Naive thymus-derived CD8-positive, alpha-beta T cell (primary cell): ENCODE measurements around the gene DNAH8. TPM values are rescaled to one million over a fixed set of nuclear protein-coding genes. Genes with fewer than 3 reads are reported as not detected.

Source experiments
- ATAC-seq, 2 donors: fragments of 150-1000 bp; cut with Tn5 transposase in 1 of 2; sonication (Bioruptor Pico), chemical (Tn5 transposase) in 1 of 2; 1 replicate in 1 of 2; 2 replicates in 1 of 2; pipeline ENCODE4 v1.10.0; 2021; ENCODE audit warnings: mild to moderate bottlenecking in 2 of 2, moderate library complexity in 2 of 2
- POLR2A ChIA-PET: fragments of 350-600 bp; sonication (Branson Sonifier 250); formaldehyde crosslinking; loops from one replicate; lab custom pipeline; 2021; ENCODE audit warnings: antibody characterized with exemption; lab: Charles Lee
- DNase-seq, 10 donors: peaks; one replicate each; pipeline versions ENCODE4 v3.0.0 to v3.0.0-alpha.2; 2020 to 2022
- H3K27ac Mint-ChIP-seq, 10 donors: one replicate each; pipeline ENCODE4 v1.8.0; 2020 to 2022; ENCODE audit warnings: mild to moderate bottlenecking in 10 of 10, mixed read lengths in 10 of 10, moderate library complexity in 4 of 10, inconsistent platforms in 1 of 10
- H3K27me3 Mint-ChIP-seq, 5 donors: one replicate each; pipeline ENCODE4 v1.8.0; 2021 to 2022; ENCODE audit warnings: mixed read lengths in 5 of 5
- H3K36me3 Mint-ChIP-seq, 3 donors: one replicate each; pipeline ENCODE4 v1.8.0; 2020 to 2022; ENCODE audit warnings: mixed read lengths in 3 of 3, mild to moderate bottlenecking in 2 of 3, inconsistent platforms in 1 of 3
- H3K4me1 Mint-ChIP-seq, 4 donors: one replicate each; pipeline ENCODE4 v1.8.0; 2021 to 2022; ENCODE audit warnings: mixed read lengths in 4 of 4
- H3K4me3 Mint-ChIP-seq, 10 donors: one replicate each; pipeline ENCODE4 v1.8.0; 2020 to 2022; ENCODE audit warnings: mild to moderate bottlenecking in 10 of 10, mixed read lengths in 10 of 10, moderate library complexity in 6 of 10, inconsistent platforms in 1 of 10
- H3K9me3 Mint-ChIP-seq, 9 donors: one replicate each; pipeline ENCODE4 v1.8.0; 2020 to 2022; ENCODE audit warnings: mixed read lengths in 9 of 9, mild to moderate bottlenecking in 3 of 9, inconsistent platforms in 1 of 9, moderate library complexity in 1 of 9
- polyA plus RNA-seq, 3 donors: library from polyadenylated mRNA; unstranded; fragments of 300-500 nt; fragmentation: Illumina TruSeq; gene quantifications; one replicate each; pipeline ENCODE4 v1.2.3, GENCODE V29; 2021
- total RNA-seq, 8 experiments: library from RNA in 2 of 8; stranded (reverse) in 2 of 8; gene quantifications; one replicate each; pipeline ENCODE4 v1.2.3 and lab custom pipeline; 2021 to 2026

Gene DNAH8
- total and polyA plus RNA-seq, 5 experiments from 2014 or later, result not detected

DNA sequence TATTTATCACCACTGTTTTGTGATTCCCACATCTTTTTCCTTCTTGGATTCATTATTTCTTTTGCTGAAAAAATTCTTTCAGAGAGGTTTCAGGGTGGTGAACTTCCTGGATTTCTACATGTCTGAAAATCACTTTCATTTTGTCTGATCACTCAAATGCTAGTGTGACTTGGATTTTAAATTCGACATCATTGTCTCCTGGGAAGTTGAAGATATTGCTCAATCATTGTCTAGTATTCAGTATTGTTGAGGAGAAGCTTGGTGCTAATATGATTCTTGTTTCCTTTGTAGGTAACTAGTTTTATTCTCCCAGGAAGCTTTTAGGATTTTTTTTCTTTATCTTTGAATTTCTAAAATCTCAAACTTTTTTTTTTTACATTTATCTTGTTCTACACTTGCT is 45.0 kb downstream of the DNAH8 start:
- POLR2A ChIA-PET, result no interaction called here
- H3K36me3 Mint-ChIP-seq, result peaks cover 0 to 16% (median 2%) of the 10 kb centered on the region in 3 donors
- DNase-seq (no peak), ATAC-seq (no peak)
- H3K27me3 Mint-ChIP-seq, result peaks cover 3 to 25% (median 18%) of the 10 kb centered on the region in 5 donors
- H3K4me3 Mint-ChIP-seq, result no peak overlapping the region
- no peaks in the 10 kb centered on the region for H3K4me1 Mint-ChIP-seq
- peaks cover 0 to 4% (median 0%) of the 10 kb centered on the region in 9 donors for H3K9me3 Mint-ChIP-seq
- no peak overlapping the region for H3K27ac Mint-ChIP-seq

DNA sequence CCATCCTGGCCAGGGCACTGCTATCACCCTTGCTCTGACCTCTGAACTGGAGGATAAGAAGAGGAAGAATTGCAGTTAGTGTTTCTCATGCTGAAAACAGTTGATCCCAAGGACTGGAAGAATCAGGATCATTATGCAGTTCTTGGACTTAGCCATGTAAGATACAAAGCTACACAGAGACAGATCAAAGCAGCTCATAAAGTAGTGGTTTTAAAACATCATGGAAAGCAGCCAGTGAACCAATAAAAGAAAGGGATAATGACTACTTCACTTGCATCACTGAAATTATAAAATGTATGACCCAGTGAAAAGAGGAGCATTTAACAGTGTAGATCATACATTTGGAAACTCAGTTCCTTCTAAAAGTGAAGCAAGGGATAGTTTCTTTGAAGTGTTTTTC is 47.7 kb downstream of the DNAH8 start:
- POLR2A ChIA-PET, result no interaction called here
- DNase-seq (no peak), ATAC-seq (no peak)
- H3K27me3 Mint-ChIP-seq, result peaks cover 7 to 28% (median 22%) of the 10 kb centered on the region in 5 donors
- H3K4me1 Mint-ChIP-seq, result no peaks in the 10 kb centered on the region
- H3K9me3 Mint-ChIP-seq, result peaks cover 0 to 4% (median under 1%) of the 10 kb centered on the region in 9 donors
- H3K4me3 Mint-ChIP-seq, result no peak overlapping the region
- peak overlapping the region in 1 of 10 donors; percentile 38 for H3K27ac Mint-ChIP-seq
- H3K36me3 Mint-ChIP-seq, result peaks cover 0 to 16% (median 2%) of the 10 kb centered on the region in 3 donors

DNA sequence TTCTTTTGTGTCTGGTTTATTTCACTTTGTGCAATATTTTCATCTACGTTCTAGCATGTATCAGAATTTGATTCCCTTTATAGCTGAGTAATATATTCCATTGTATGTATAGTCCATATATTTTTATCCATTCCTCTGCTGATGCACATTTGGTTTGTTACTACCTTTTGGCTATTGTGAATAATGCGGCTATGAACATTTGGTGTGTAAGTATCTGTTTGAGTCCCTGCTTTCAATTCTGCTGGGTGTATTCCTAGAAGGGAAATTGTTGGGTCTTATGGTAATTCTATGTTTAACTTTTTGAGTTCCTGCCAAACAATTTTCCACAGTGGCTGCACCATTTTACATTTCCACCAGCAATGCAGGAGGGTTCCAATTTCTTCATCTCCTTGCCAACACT is 52.4 kb downstream of the DNAH8 start:
- no peaks in the 10 kb centered on the region for H3K4me1 Mint-ChIP-seq
- peaks cover 0 to 10% (median 5%) of the 10 kb centered on the region in 9 donors for H3K9me3 Mint-ChIP-seq
- H3K4me3 Mint-ChIP-seq, result no peak overlapping the region
- H3K27me3 Mint-ChIP-seq, result peaks cover 5 to 23% (median 18%) of the 10 kb centered on the region in 5 donors
- POLR2A ChIA-PET, result no interaction called here
- no peak overlapping the region for H3K27ac Mint-ChIP-seq
- DNase-seq, result no peak
- ATAC-seq, result no peak
- H3K36me3 Mint-ChIP-seq, result peaks cover 0 to 8% (median 2%) of the 10 kb centered on the region in 3 donors

- ATAC-seq (no peak), DNase-seq (peak in 1 of 10 donors; percentile 3)
- H3K27me3 Mint-ChIP-seq, result peaks cover 6 to 20% (median 19%) of the 10 kb centered on the region in 5 donors
- H3K9me3 Mint-ChIP-seq, result peaks cover 0 to 8% (median 4%) of the 10 kb centered on the region in 9 donors
- POLR2A ChIA-PET, result no interaction called here
- no peak overlapping the region for H3K4me3 Mint-ChIP-seq
- H3K4me1 Mint-ChIP-seq, result peaks cover 0 to 3% (median 2%) of the 10 kb centered on the region in 4 donors
- H3K36me3 Mint-ChIP-seq, result peaks cover 0 to 5% (median 2%) of the 10 kb centered on the region in 3 donors
- H3K27ac Mint-ChIP-seq, result no peak overlapping the region
Observed at GRCh38 chr6:38773338-38773737, 58.2 kb downstream of the DNAH8 start.

GRCh38 chr6:38774929-38775707 is 60.0 kb downstream of the DNAH8 start:
- H3K9me3 Mint-ChIP-seq, result peaks cover 0 to 3% (median 0%) of the 10 kb centered on the region in 9 donors
- H3K4me1 Mint-ChIP-seq, result peaks cover 0 to 3% (median 2%) of the 10 kb centered on the region in 4 donors
- DNase-seq (no peak), ATAC-seq (no peak)
- peaks cover 11 to 22% (median 19%) of the 10 kb centered on the region in 5 donors for H3K27me3 Mint-ChIP-seq
- POLR2A ChIA-PET, result no interaction called here
- H3K36me3 Mint-ChIP-seq, result peaks cover 0 to 2% (median 0%) of the 10 kb centered on the region in 3 donors
- H3K27ac Mint-ChIP-seq, result no peak overlapping the region
- no peak overlapping the region for H3K4me3 Mint-ChIP-seq

DNA sequence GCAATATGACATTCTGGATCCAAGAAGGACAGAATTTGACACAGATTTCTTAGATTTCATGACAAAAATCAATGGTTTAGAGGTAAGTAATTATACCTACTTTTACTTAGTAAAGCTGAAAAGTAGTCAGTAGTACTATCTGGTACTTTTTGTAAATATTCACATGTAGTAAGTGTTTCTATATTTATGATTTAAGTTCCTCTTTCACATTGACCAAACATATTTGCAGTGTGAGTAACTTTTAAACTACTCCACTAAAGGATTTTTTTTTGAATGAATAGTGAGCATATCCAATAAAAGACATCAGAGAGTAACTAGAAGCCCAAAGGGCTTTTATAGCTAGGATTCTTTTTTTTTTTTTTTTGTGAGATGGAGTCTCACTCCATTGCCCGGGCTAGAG is 60.8 kb downstream of the DNAH8 start:
- Mint-ChIP-seq H3K27me3 (peaks cover 15 to 24% (median 22%) of the 10 kb centered on the region in 5 donors), H3K4me1 (peaks cover 0 to 3% (median 2%) of the 10 kb centered on the region in 4 donors), H3K36me3 (peaks cover 0 to 2% (median 0%) of the 10 kb centered on the region in 3 donors), H3K27ac (no peak overlapping the region), H3K4me3 (no peak overlapping the region), H3K9me3 (peaks cover 0 to 3% (median 0%) of the 10 kb centered on the region in 9 donors)
- ATAC-seq (no peak), DNase-seq (no peak)
- POLR2A ChIA-PET, result interaction anchor here (0.6 kb wide), 1 partner anchor 924 kb away, joined by 4 read pairs; no protein-coding TSS in a partner anchor

- peaks cover 0 to 3% (median 2%) of the 10 kb centered on the region in 4 donors for H3K4me1 Mint-ChIP-seq
- ATAC-seq, result no peak
- H3K27me3 Mint-ChIP-seq, result peaks cover 15 to 24% (median 22%) of the 10 kb centered on the region in 5 donors
- H3K4me3 Mint-ChIP-seq, result no peak overlapping the region
- H3K27ac Mint-ChIP-seq, result no peak overlapping the region
- DNase-seq, result no peak
- POLR2A ChIA-PET, result no interaction called here
- H3K36me3 Mint-ChIP-seq, result peaks cover 0 to 2% (median 0%) of the 10 kb centered on the region in 3 donors
- H3K9me3 Mint-ChIP-seq, result peaks cover 0 to 3% (median 0%) of the 10 kb centered on the region in 9 donors
Observed at GRCh38 chr6:38776515-38776914, 61.4 kb downstream of the DNAH8 start.

GRCh38 chr6:38779310-38780062 is 64.4 kb downstream of the DNAH8 start:
- Mint-ChIP-seq H3K27ac (no peak overlapping the region), H3K36me3 (no peaks in the 10 kb centered on the region), H3K9me3 (no peaks in the 10 kb centered on the region), H3K27me3 (peaks cover 11 to 16% (median 12%) of the 10 kb centered on the region in 5 donors), H3K4me3 (no peak overlapping the region), H3K4me1 (peaks cover 0 to 3% (median 2%) of the 10 kb centered on the region in 4 donors)
- DNase-seq (no peak), ATAC-seq (no peak)
- POLR2A ChIA-PET, result no interaction called here

DNA sequence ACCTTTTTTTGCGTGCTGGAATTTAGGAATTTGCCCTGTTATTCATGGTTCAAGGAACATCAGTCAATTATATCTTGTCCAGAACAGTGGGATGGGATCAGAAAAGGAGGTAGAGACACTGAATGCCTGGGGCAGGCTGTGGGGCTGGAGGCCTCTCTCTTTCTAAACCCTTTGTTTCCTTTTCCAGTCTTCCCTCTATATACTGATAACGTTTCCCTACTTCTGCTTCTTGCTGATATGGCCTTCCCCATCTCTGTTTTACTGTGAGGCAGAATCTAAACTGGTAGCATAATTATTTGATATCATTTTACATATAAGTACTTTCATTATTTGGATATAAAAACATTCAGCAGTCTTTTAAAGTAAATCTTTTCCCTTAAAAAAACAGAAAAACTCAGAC is 67.5 kb downstream of the DNAH8 start:
- DNase-seq, result no peak
- Mint-ChIP-seq H3K4me3 (no peak overlapping the region), H3K27ac (no peak overlapping the region), H3K27me3 (peaks cover 7 to 19% (median 9%) of the 10 kb centered on the region in 5 donors), H3K9me3 (no peaks in the 10 kb centered on the region), H3K36me3 (no peaks in the 10 kb centered on the region), H3K4me1 (no peaks in the 10 kb centered on the region)
- POLR2A ChIA-PET, result no interaction called here
- no peak for ATAC-seq

GRCh38 chr6:38783443-38784228 is 68.5 kb downstream of the DNAH8 start:
- Mint-ChIP-seq H3K4me3 (no peak overlapping the region), H3K9me3 (no peaks in the 10 kb centered on the region), H3K27me3 (peaks cover 7 to 19% (median 9%) of the 10 kb centered on the region in 5 donors), H3K36me3 (no peaks in the 10 kb centered on the region), H3K27ac (no peak overlapping the region), H3K4me1 (no peaks in the 10 kb centered on the region)
- POLR2A ChIA-PET, result no interaction called here
- ATAC-seq (no peak), DNase-seq (no peak)

DNA sequence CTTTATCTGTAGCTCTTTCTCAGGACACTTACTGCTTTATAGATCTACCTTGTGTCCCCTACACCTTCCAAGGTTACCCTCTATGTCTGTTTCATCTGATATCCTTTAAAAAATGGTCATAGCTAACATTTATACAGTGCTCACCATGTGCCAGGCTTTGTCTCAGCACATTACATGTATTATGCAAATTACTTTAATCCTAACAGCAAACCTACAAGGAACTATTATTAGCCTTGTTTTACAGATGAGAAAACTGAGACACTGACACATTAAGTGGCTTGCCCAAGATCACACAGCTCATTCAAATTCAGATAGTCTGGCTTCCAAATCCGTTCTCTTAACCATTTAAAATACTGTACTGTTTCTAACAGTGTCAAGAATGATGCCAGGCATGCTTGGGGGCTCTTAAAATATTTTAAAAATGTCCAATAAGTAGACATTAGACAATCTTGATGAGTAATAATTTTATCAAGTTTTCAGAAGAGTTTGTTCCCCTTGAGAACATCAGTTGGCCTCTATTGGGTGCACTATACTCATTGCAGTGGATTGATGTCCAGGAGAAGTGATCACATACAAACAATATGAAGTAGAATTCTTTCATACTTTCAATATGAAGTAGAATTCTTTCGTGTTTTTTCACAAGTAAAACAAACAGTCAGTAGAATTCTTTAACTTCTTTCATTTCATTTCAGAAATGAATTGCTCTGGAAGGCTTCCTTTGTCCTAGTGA is 69.6 kb downstream of the DNAH8 start:
- Mint-ChIP-seq H3K4me1 (no peaks in the 10 kb centered on the region), H3K4me3 (no peak overlapping the region), H3K27ac (no peak overlapping the region), H3K9me3 (no peaks in the 10 kb centered on the region), H3K27me3 (peaks cover 0 to 16% (median 8%) of the 10 kb centered on the region in 5 donors), H3K36me3 (no peaks in the 10 kb centered on the region)
- ATAC-seq (no peak), DNase-seq (no peak)
- POLR2A ChIA-PET, result no interaction called here

DNA sequence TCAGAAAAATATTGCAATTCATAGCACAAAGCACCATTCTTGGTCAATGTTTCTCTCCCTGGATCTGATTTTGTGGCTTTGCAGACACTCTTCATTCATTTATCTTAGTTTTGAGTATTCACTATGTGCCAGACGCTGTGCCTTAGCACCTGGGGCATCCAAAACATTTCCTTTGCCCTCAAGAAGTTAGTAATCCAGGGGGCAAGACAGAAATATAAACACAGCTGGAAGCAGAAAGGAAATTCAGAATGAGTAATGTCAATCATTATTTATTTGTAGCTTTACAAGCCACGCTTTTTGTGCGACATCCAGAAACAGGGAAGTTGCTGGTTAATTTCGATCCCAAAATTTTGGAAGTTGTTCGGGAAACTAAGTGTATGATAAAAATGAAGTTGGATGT is 71.4 kb downstream of the DNAH8 start:
- H3K27me3 Mint-ChIP-seq, result peaks cover 0 to 12% (median 5%) of the 10 kb centered on the region in 5 donors
- no peak overlapping the region for H3K4me3 Mint-ChIP-seq
- H3K36me3 Mint-ChIP-seq, result no peaks in the 10 kb centered on the region
- DNase-seq (no peak), ATAC-seq (no peak)
- POLR2A ChIA-PET, result no interaction called here
- H3K4me1 Mint-ChIP-seq, result no peaks in the 10 kb centered on the region
- no peak overlapping the region for H3K27ac Mint-ChIP-seq
- H3K9me3 Mint-ChIP-seq, result no peaks in the 10 kb centered on the region
